Thyroid gland (tissue), 4 donors: ENCODE measurements around the gene WDR37.

ENCODE experiments used
- POLR2A ChIP-seq, 2 donors: fragments of 450-650 bp; IDR thresholded peaks; one replicate each; pipeline ENCODE4 v1.6.1; 2017; ENCODE audit warnings: antibody characterized with exemption in 2 of 2, mild to moderate bottlenecking in 2 of 2, moderate library complexity in 1 of 2
- TF ChIP-seq, protein P1 (sequence below), 6 experiments: fragments of 200-600 bp in 3 of 6; fragments of 450-650 bp in 3 of 6; sonication (generic) in 3 of 6; IDR thresholded peaks; one replicate each; pipeline ENCODE4 v1.5.1; 2016 to 2019; ENCODE audit warnings: antibody characterized with exemption in 6 of 6, mild to moderate bottlenecking in 2 of 6, inconsistent platforms in 1 of 6, moderate library complexity in 1 of 6

- TF ChIP-seq POLR2A (IDR thresholded peaks at IDR 0.05), result no peak
- TF ChIP-seq, protein P1, sequence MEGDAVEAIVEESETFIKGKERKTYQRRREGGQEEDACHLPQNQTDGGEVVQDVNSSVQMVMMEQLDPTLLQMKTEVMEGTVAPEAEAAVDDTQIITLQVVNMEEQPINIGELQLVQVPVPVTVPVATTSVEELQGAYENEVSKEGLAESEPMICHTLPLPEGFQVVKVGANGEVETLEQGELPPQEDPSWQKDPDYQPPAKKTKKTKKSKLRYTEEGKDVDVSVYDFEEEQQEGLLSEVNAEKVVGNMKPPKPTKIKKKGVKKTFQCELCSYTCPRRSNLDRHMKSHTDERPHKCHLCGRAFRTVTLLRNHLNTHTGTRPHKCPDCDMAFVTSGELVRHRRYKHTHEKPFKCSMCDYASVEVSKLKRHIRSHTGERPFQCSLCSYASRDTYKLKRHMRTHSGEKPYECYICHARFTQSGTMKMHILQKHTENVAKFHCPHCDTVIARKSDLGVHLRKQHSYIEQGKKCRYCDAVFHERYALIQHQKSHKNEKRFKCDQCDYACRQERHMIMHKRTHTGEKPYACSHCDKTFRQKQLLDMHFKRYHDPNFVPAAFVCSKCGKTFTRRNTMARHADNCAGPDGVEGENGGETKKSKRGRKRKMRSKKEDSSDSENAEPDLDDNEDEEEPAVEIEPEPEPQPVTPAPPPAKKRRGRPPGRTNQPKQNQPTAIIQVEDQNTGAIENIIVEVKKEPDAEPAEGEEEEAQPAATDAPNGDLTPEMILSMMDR (IDR thresholded peaks at IDR 0.05), result no peak
Measured at GRCh38 chr10:1100691-1101368, 44.6 kb downstream of the WDR37 start.
